ENCODE data around the gene COLEC11.
"Not testable (repeated sequence)": the region's sequence is repeated elsewhere in the genome, so short reads cannot be mapped to it uniquely, and the experiment has no call there.

COLEC11 gene

GRCh38 chr2:3626118-3626811 is 31.4 kb downstream of the COLEC11 start:
- DNase-seq, result no peak

- no peak for DNase-seq
These were observed 32.0 kb downstream of the COLEC11 start for GRCh38 chr2:3626812-3627499.

DNA sequence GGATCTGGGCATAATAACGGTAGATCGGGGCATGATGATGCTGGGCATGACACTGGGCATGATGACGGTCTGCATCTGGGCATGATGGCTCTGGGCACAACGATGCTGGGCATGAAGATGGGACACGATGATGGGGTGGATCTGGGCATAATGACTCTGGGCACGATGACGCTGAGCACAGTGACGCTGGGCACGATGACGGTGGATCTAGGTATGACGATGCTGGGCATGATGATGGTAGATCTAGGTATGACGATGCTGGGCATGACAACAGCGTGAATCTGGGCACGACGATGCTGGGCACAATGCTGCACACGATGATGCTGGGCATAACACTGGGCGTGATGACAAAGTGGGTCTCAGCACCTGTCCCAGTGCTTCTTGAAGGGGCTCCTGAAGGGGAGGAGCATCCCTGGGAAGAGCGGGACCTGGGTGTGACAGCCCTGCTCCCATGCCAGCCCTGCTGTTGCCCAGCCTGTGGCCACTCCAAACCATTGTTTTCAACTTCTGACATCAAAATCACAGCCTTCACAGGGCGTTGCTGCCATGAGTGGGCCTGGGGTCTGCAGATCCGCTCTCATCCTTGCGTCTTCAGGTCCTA is 32.7 kb downstream of the COLEC11 start:
- no peak for DNase-seq

DNA sequence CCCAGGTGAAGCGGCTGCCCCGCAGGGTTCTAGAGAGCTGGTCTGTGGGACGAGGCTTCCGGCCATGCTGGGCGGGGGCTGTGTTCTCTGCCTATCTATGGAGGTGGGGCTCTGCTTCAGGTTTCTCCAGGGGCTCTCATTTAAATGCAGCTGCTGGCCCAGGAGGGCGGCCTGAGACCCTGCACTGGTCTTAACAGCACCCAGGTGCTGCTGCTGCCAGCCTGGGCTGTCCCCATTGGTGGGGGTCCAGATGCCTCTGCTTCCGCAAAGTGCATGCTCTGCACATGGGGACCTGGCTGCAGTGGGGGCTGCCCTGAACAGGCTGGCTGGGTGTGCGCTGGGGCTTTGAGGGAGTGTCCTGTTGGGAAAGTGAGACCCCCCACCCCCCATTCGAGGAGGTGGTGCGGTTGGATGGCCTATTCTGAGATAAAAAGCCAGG is 33.3 kb downstream of the COLEC11 start:
- no peak for DNase-seq

DNA sequence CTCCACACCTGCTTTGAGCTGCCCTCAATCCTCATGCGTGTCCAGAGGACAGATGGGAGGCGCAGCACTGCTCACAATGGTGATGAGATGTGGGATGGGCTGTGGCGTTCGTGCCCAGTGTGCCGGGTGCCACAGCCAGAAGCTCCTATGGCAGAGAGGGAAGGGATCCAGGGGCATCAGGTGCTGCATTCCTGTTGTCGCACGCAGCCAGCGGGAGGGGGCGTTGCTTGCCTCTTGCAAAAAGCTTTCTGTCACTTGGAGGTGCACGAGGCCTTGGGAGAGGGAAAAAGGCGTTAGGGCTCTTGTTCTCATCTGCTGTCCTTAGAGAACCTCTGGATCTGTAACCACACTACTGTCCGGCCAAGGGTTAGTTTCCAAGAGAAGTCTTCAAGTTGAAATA is 33.9 kb downstream of the COLEC11 start:
- peak; percentile 45 for DNase-seq

GRCh38 chr2:3630631-3631030 is 35.7 kb downstream of the COLEC11 start:
- DNase-seq, result no peak

GRCh38 chr2:3631161-3631850 is 36.4 kb downstream of the COLEC11 start:
- DNase-seq, result no peak

- no peak for DNase-seq
These were observed 37.1 kb downstream of the COLEC11 start for GRCh38 chr2:3631851-3632659.

DNA sequence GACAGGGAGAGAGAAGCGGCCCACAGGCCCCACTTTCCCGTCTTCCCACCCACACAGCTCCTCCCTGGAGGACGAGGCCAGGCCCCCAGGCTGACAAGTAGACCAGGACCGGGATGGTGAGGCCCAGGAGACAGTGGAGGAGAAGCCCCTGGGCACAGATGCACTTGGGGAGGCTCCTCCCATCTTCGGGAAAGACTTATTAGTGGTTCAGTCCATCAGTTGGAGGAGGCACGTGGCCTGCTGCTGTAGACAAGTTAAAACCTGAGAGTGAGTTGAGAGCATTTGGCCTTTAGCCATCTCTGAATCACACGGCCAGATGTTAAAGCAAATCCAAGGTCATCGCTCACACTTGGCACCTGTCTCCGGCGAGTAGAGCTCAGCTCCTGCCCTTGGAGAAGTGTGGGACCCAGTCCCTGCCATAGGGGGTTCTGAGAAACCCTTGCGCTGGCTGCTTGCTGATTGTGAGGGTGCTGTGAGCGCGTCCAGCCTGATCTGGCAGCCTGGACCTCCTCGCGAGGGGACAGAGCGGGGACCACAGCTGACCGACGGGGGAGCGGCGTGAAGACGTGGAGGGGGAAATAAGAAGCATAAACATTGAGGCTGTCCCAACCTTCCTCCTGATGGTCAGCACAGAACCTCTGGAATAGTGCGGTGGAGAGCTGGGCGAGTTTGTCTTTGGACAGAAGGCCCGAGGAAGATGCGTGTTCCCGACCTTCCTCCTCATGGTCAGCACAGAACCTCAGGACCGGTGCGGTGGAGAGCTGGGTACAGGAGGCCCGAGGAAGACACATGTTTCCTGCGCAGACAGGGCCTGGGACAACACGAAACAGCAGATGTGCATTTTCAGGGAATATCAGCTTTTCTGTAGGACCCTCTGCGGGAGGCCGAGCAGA is 38.4 kb downstream of the COLEC11 start:
- peak; percentile 72 for DNase-seq

GRCh38 chr2:3633982-3634595 is 39.2 kb downstream of the COLEC11 start:
- DNase-seq, result no peak

- no peak for DNase-seq
These were observed 39.7 kb downstream of the COLEC11 start for GRCh38 chr2:3634596-3635121.

DNA sequence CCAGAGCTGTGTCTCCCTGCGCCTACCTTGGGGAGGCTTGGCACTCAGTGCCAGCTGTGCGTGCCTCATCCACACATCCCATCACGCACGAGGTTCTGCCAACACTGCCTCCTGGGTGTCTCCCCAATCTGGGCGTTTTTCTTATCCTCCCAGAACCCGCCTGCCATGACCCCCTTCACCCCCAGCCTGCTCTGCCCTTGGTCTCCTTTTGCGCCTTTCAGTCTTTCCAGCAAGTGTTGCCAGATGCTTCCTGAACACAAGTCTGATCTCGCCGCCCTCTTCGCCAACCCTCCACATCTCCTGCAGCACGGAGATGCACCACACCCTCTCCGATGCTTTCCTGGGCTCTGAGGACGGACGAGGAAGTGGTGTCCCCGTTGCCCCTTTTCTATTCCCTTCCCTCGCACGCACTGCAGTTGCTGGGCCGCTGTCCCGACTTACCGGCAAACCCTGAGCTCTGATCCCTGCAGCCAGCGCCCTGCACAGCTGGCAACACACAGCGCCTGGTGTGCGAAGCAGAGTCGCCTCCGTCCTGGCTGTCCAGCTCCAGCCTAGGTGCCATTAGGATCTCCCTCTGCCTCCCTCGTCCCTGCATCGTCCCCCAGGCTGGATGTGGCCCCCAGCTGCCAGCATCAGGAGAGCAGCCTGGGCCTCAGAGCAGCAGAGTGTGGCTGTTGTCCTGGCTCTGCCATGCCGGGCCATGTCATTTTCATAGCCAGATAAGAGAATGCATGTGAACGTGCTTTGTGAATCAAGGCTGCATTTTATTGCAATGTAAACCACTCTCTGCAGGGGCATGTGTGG is 40.5 kb downstream of the COLEC11 start:
- DNase-seq, result no peak

DNA sequence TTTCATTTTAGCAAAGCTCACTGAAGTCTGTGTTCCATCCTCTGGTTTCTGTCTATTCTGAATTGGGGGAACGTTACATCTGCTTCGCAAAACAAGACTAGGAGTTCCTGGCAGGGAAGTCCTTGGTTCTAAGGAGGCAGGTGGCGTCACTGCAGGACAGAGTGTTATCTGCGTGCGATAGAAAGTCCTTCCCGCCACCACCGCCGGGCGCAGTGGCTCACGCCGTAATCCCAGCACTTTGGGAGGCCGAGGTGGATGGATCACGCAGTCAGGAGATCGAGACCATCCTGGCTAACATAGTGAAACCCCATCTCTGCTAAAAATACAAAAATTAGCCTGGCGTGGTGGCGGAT is 41.0 kb downstream of the COLEC11 start:
- not testable (repeated sequence) for DNase-seq

DNA sequence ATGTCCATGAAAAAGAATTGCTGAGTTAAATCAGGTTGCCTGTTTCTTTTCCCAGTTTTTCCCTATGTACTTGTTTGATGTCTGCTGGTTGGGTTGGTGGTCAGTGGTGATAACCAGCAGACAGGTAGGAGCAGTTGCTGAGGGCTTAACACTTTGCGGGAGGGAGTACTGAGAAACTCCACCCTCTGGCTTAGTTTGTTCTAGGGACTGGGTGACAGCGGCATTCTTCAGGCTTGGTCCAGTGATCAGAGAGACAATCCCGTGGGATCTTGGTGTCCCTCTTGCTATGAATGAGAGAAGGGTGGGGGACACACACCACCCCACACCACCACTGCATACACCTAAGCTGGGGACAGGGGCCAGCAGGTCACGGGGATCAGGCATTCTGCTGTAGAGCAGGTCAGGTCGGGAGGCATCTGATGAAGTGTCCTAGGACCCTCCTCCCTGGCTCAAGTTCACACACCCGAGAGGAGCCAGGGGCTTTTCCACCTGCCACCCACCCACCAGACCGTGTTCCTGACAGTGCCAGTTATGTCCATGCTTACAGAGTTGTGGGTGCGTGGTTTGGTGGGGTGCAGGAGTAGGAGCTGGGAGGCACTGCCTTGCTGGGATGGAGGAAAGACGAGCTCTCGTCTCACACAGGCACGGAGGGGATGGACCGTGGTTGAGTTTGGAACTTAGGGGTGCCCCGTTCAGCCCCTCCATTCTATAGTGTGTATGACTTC is 41.8 kb downstream of the COLEC11 start:
- DNase-seq, result no peak

- DNase-seq, result no peak
These were observed 42.4 kb downstream of the COLEC11 start for GRCh38 chr2:3637311-3637675.

GRCh38 chr2:3637692-3638455 is 43.0 kb downstream of the COLEC11 start:
- DNase-seq, result no peak

DNA sequence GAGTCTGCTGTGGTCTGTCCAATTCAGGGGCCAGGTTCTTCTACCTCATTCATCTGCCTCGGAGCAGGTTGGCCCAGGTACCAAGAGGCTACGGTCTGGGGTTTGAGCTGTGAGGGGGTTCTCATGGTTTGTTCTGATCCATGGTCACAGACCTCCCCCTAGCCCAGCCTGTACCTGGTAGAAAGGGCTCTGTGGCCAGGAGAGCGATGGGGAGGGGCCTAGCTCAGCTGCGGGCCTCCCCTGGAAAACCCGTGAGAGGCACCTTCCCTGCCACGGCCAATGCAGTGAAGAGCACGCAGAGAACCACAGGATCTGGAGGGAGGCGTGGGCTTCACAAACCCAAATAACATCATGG is 43.5 kb downstream of the COLEC11 start:
- no peak for DNase-seq

- DNase-seq, result no peak
These were observed 44.2 kb downstream of the COLEC11 start for GRCh38 chr2:3639015-3639630.
